SK-N-MC (cell line): ENCODE results near the gene ZNF366.

Experiments used
- EZH2 ChIP-seq: fragments of 200-600 bp; sonication (generic); IDR thresholded peaks from one replicate; pipeline ENCODE4 v1.6.1; 2017; ENCODE audit warnings: antibody characterized with exemption
- POLR2AphosphoS5 ChIP-seq: IDR thresholded peaks from 2 replicates; pipeline ENCODE4 v1.6.1; 2012; ENCODE audit warnings: mild to moderate bottlenecking, low read depth, low read length, borderline replicate concordance

DNA sequence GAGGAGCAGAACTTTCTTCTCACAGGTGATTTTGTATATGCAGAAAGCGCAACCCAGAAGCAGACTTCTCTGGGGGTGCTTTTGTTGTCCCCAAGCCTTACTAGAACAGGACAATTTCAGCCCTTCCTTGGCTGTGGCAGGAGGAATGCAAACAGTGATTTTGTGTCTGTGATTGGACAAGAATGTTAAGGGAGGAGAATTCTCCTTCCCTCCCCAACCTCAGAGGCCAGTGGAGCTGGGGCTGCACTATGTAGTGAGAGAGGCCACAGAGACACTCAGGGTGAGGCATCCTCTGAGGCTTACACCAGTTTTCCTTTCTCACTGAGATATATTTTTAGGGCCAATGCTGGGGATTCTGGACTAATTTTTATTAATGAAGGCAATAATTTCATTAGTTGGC is 58.8 kb downstream of the ZNF366 start:
- TF ChIP-seq EZH2 (no peak), POLR2AphosphoS5 (no peak)
